Colonic mucosa (tissue), 4 donors: ENCODE data around the gene STXBP6. TPM values are rescaled to one million over a fixed set of nuclear protein-coding genes. Genes with fewer than 3 reads are reported as not detected.
A peak's percentile ranks its signal among the peaks of the same experiment; 100 is the strongest.

Experiments
- DNase-seq: peaks from one replicate; pipeline ENCODE4 v3.0.0-alpha.2; 2020
- H3K27ac ChIP-seq: fragments of 200-600 bp; one replicate; pipeline ENCODE4 v1.8.0; 2021
- H3K27me3 ChIP-seq: fragments of 200-600 bp; one replicate; pipeline ENCODE4 v1.8.0; 2021
- H3K36me3 ChIP-seq: fragments of 200-600 bp; one replicate; pipeline ENCODE4 v1.8.0; 2021
- H3K4me1 ChIP-seq: fragments of 200-600 bp; one replicate; pipeline ENCODE4 v1.8.0; 2021; ENCODE audit warnings: mild to moderate bottlenecking
- H3K4me3 ChIP-seq: fragments of 200-600 bp; one replicate; pipeline ENCODE4 v1.8.0; 2021
- H3K9ac ChIP-seq, 2 donors: one replicate each; pipeline ENCODE4 v1.7.0; 2013; ENCODE audit warnings: control low read depth in 2 of 2, low read depth in 2 of 2, low read length in 2 of 2
- H3K9me3 ChIP-seq: fragments of 200-600 bp; one replicate; pipeline ENCODE4 v1.8.0; 2021
- intact Hi-C: fragments of 100-400 bp; cut with DNase I; formaldehyde crosslinking; loops from one replicate; pipeline ENCODE4 v1.14.1; 2022
- total RNA-seq, 2 donors: library from RNA; stranded (reverse); fragmentation: NEBNext Ultra II Directional in 1 of 2; extraction: Animal tissue kit (Norgen Biotek cat#: 25700) in 1 of 2; gene quantifications; one replicate each; pipeline ENCODE4 v1.2.1, GENCODE V29; 2021
- TF ChIP-seq, protein P1 (sequence below): fragments of 200-600 bp; IDR thresholded peaks from one replicate; pipeline ENCODE4 v1.8.0; 2022; ENCODE audit warnings: antibody characterized with exemption, mild to moderate bottlenecking
- donor health status: healthy.
- donor health status: DM: no; HTN: no; CAD: no.
- donor health status: DM: no; HTN: no; CAD: no.

Gene STXBP6
- total RNA-seq, 2 donors from 2014 or later = 23.7 to 26.1 TPM

DNA sequence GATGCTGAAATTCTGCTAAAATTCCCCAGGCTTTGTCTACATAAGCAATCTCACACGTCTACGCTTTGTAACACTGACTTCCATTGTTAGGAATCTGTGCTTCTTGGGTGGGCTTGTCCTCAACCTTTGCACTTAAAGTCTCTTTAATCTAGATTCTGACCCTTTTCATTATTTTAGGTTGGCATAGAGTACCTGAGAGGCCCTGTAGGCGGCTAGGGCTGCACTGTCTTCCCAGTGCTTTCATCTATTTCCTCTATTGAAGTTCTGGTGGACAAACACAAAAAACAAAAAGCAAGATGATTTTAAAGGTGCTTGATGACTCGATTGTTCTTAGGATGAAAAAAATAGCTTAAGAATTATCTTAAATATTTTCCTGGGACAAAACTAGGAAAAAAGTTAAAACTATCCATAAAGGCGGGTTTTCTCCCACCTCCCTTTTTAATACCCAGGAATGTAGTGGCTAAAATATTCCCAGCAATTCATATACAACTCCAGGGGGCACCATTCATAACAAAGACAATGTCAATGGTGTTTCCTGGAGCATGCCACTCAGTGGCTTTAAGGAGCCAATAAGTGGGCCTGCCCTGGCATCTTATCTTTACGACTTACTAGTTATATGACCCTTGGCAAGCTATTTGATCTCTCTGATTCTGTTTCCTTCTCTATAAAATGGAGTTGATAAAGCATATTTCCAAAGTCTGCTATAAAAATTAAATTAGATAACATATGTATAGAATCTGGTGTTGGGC is 197.5 kb downstream of the STXBP6 start:
- DNase-seq = peak; percentile 69

DNA sequence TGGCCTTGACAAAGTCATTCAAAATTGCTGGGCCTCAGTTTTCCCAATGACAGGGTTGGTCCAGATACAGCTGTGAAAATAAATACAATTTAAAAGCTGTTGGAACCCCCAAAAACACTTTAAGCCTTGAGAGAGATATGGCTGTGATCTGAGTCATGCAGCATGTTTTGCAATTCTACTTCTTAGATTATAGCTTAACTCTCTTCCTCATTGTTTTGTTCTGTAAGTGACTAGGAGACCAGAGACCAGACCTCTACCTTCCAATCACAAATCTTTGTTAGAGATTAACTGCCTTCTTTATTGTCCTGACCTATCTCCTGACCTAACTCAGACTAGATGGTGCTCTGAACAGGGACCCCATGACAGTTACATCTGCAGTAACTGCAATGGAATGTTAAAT is 198.1 kb downstream of the STXBP6 start:
- intact Hi-C loops = no loop called here
- H3K36me3 ChIP-seq = no peaks in the 10 kb centered on the region
- H3K9me3 ChIP-seq = no peaks in the 10 kb centered on the region
- peak overlapping the region; percentile 33 for H3K27ac ChIP-seq
- H3K9ac ChIP-seq = peak overlapping the region in 1 of 2 donors; percentile 48
- DNase-seq = no peak
- TF ChIP-seq, protein P1, sequence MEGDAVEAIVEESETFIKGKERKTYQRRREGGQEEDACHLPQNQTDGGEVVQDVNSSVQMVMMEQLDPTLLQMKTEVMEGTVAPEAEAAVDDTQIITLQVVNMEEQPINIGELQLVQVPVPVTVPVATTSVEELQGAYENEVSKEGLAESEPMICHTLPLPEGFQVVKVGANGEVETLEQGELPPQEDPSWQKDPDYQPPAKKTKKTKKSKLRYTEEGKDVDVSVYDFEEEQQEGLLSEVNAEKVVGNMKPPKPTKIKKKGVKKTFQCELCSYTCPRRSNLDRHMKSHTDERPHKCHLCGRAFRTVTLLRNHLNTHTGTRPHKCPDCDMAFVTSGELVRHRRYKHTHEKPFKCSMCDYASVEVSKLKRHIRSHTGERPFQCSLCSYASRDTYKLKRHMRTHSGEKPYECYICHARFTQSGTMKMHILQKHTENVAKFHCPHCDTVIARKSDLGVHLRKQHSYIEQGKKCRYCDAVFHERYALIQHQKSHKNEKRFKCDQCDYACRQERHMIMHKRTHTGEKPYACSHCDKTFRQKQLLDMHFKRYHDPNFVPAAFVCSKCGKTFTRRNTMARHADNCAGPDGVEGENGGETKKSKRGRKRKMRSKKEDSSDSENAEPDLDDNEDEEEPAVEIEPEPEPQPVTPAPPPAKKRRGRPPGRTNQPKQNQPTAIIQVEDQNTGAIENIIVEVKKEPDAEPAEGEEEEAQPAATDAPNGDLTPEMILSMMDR = no peak
- peaks cover 12% of the 10 kb centered on the region for H3K4me1 ChIP-seq
- no peak overlapping the region for H3K4me3 ChIP-seq
- no peaks in the 10 kb centered on the region for H3K27me3 ChIP-seq

More for the DNA sequence above, 197.5 kb downstream of the STXBP6 start:
- H3K27ac ChIP-seq = peak overlapping the region; percentile 62
- TF ChIP-seq, protein P1 = no peak
- no peaks in the 10 kb centered on the region for H3K27me3 ChIP-seq
- intact Hi-C loops = no loop called here
- H3K4me3 ChIP-seq = no peak overlapping the region
- no peaks in the 10 kb centered on the region for H3K9me3 ChIP-seq
- H3K36me3 ChIP-seq = no peaks in the 10 kb centered on the region
- peak overlapping the region in 1 of 2 donors; percentile 48 for H3K9ac ChIP-seq
- peaks cover 12% of the 10 kb centered on the region for H3K4me1 ChIP-seq

DNA sequence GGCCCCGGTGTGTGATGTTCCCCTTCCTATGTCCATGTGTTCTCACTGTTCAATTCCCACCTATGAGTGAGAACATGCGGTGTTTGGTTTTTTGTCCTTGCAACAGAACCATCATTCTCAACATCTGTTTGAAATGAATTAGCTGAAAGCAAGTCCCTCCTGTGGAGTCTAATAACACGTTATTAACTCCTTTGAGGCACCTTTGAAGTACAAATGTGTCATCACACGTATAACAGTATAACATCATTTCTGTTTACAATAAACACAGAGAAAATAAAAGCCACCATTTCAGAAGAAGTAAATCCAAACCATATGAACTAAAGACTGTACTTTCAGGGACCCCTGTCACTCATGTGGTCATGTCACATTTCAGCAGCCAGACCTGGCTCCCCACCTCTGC is 198.5 kb downstream of the STXBP6 start:
- DNase-seq = no peak
- TF ChIP-seq, protein P1 = no peak
- Histone ChIP-seq H3K4me3 (no peak overlapping the region), H3K9ac (no peak overlapping the region), H3K36me3 (no peaks in the 10 kb centered on the region), H3K9me3 (no peaks in the 10 kb centered on the region), H3K27ac (peak overlapping the region; percentile 33), H3K27me3 (no peaks in the 10 kb centered on the region), H3K4me1 (peaks cover 12% of the 10 kb centered on the region)
- intact Hi-C loops = no loop called here

DNA sequence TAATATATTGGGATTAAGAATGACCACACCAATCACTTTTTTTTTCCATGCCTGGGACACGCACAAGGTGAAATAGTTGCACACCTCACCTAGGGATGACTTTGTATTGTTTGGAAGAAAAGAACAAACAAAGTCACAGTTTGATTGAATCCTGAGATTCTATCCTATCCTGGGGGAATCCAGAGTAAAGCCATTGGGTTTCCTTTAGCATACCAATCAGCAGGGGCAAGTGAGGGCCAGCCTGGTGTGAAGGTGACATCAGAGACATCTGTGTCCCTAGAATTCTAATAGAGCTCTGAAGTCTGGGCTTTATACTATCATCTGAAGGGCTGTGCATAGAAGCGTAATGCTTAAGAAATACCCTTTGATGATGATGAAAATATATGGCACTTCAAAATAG is 199.9 kb downstream of the STXBP6 start:
- Histone ChIP-seq H3K9ac (no peak overlapping the region), H3K4me1 (peaks cover 12% of the 10 kb centered on the region), H3K9me3 (no peaks in the 10 kb centered on the region), H3K27me3 (no peaks in the 10 kb centered on the region), H3K36me3 (no peaks in the 10 kb centered on the region), H3K4me3 (no peak overlapping the region), H3K27ac (no peak overlapping the region)
- DNase-seq = no peak
- intact Hi-C loops = no loop called here
- TF ChIP-seq, protein P1 = no peak

DNA sequence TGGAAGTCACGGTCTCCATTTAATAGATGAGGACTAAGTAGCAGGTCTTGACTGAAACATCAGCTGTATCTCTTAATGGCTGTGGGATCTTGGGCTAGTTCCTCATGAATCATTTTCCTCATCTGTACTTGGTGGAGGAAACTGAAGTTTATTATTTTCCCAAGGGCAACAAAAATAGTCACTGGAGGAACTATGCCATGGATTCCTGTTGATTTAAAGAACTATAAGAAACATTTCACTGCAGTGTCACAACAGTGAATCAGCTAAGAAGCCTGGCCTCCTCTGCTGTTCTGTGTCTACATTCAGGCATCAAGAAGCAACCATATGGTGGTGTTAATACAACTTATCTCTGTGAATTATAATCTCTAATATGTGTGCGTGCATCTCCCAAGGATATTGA is 200.5 kb downstream of the STXBP6 start:
- Histone ChIP-seq H3K4me3 (no peak overlapping the region), H3K27me3 (no peaks in the 10 kb centered on the region), H3K36me3 (no peaks in the 10 kb centered on the region), H3K9me3 (no peaks in the 10 kb centered on the region), H3K9ac (no peak overlapping the region), H3K27ac (no peak overlapping the region), H3K4me1 (peaks cover 12% of the 10 kb centered on the region)
- TF ChIP-seq, protein P1 = no peak
- DNase-seq = no peak
- intact Hi-C loops = no loop called here
